Stimulated activated CD4-positive, alpha-beta T cell treated with anti-CD3 and anti-CD28 coated beads, TNF-alpha, amount 100 ng/mL, for 48 hours (primary cell): ENCODE measurements around the gene PEAK1.
"Not testable (repeated sequence)": the region's sequence is repeated elsewhere in the genome, so short reads cannot be mapped to it uniquely, and the experiment has no call there.

Experiments
- DNase-seq, 3 donors: peaks; one replicate each; pipeline ENCODE4 v3.0.0-alpha.2; 2020; ENCODE audit warnings: low read depth in 3 of 3

The PEAK1 gene

GRCh38 chr15:77181305-77182074, 238.4 kb downstream of the PEAK1 start:
- no peak for DNase-seq

DNA sequence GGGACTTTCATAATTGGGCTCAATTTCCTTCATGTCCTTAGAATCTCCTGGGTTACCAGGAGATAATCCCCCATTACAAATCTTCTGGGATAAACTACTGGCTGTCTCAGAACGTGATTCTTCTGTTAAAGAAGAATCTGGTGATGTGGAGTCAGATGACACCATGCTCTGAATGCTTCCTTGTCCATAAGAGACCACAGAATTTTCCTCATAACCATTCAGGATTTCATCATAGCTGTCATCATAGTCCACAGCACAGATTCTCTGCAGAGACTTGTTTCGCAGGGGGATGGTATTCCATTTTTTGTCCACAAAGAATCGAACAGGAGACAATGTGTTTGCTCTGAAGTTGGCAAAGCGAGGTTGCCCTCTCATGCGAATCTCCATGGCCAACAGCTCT, 239.1 kb downstream of the PEAK1 start:
- no peak for DNase-seq

DNA sequence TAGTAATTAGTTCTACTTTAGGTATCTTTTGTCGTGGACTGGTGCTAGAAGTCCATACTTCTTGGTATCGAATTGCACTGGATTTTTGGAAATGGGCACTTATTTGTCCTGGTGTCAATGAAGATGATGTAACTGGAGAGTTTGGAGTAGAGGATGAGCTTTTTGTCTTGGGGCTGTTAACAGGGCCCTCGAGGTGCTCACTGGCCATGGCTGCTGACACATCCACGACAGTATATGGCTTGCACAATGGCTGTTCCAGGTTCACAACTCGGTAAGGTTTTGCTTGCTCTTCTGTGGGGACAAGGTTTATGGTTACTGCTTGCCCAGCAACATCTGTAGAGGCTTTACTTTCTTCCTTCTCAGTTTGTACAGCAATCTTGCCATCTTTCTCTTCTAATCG, 239.6 kb downstream of the PEAK1 start:
- DNase-seq, result no peak

DNA sequence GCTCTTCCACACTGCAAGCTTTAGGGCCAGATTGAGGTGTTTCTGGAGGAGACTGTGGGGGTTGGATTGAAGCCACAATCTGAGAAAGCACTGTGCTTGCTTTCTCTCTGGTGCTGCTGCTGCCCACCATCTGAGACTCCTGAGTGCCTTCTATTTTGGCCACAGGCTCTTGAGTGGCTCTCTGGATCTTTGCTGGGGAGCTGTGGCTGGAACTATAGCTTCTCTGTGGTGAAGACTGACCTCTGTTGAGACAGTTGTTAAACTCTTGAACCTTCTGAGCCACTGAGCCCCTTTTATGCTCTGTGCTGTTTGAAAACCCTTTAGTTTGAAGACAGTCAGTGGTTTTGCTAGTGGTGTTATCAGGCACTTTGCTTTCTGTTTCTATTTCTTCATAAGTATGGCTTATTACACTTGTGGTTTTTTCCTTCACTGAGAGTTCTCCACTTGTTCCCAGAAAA, 240.3 kb downstream of the PEAK1 start:
- DNase-seq, result no peak

- DNase-seq, result no peak
Measured at GRCh38 chr15:77178411-77178810, 241.5 kb downstream of the PEAK1 start.

DNA sequence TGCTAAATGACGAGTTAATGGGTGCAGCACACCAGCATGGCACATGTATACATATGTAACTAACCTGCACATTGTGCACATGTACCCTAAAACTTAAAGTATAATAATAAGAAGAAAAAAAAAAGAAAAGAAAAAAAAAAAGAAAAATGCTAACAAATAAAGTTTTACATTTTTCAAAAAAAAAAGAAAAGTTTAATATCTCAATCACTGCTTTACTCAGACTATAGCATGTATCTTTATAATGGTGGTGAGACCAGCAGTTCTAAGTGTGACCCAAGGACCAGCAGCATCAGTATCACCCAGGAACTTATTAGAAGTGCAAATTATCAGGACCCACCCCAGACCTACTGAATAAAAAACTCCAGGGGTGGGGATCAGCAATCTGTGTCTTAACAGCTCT, 243.8 kb downstream of the PEAK1 start:
- not testable (repeated sequence) for DNase-seq

GRCh38 chr15:77173487-77173886, 246.4 kb downstream of the PEAK1 start:
- DNase-seq, result no peak

DNA sequence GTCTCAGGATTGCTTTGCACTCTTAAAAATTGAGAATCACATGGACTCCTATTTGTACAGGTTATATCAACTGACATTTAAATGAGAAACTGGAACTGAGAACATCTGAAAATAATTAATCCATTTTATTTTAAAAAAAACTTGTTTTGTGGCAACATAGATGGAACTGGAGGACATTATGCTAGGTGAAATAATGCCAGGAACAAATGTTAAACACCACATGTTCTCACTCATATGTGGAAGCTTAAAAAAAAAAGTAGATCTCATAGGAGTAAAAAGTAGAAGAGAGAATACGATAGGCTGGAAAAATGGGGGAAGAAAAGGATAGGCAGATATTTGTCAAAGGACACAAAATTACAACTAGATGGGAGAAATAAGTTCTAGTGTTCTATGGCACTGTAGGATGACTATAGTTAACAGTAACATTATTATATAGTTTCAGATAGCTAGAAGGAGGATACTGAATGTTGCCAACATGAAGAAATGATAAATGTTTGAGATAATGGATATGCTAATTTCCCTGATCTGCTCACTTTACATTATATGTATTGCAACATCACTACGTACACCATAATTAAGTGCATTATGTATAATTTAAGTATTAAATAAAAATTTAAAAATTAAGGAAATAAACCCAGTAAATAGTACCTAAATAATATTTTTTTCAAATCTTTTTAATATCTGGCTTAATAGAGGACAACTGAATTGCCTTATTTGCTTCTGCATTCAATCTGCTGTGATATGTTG, 248.5 kb downstream of the PEAK1 start:
- no peak for DNase-seq

GRCh38 chr15:77168616-77169015, 251.3 kb downstream of the PEAK1 start:
- no peak for DNase-seq

GRCh38 chr15:77168141-77168540, 251.8 kb downstream of the PEAK1 start:
- DNase-seq, result no peak

DNA sequence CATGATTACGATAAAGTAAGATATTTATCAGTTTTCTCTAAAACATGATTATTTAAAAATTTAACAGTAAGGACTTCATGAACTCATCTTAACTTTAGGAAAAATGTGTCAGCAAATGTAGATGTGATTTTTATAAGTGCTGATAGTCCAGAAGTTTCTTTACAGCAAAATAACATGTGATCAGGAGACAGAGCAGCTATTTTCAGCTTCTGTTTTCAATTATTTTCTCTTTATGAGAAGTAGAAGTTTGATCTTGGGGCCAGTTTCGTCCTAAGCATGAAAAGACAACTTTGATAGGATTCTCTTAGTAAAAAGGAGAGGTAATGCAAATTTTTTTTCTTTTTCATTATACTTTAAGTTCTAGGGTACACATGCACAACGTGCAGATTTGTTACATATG, 252.5 kb downstream of the PEAK1 start:
- DNase-seq, result no peak

GRCh38 chr15:77163781-77164384, 256.0 kb downstream of the PEAK1 start:
- no peak for DNase-seq

DNA sequence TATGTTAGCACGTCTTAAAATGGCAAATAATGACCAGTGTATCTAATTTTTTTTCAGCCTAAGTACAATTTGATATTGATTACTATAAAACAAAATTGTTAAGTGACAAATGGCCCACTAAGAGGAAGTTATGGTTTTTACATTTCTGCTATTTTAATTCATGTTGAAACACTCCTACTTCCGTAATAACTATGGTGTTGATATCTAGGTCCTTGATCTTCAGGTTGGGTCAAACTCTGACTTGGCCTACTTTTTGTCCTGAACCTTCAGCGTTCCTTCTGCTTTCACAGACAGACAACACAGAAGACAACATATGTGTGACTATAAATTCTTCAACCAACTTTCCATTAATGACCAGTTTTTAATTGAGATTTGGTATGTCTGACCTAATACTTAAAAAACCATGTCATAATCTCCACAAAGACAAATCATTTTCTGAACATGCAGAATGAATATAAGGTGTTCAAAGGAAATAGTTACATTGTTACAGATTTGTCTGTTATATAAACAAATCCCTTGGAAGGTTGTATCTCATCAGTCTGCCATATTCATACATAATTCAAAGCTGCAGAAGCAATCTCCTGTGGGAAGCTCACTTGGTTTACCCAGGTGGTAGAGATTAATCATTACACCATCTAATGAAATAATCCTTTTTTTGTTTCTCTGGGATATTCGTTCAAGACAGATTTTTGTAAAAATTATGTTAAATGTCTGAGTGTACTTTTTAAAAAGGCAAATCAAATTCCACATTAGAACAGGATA, 256.9 kb downstream of the PEAK1 start:
- no peak for DNase-seq

DNA sequence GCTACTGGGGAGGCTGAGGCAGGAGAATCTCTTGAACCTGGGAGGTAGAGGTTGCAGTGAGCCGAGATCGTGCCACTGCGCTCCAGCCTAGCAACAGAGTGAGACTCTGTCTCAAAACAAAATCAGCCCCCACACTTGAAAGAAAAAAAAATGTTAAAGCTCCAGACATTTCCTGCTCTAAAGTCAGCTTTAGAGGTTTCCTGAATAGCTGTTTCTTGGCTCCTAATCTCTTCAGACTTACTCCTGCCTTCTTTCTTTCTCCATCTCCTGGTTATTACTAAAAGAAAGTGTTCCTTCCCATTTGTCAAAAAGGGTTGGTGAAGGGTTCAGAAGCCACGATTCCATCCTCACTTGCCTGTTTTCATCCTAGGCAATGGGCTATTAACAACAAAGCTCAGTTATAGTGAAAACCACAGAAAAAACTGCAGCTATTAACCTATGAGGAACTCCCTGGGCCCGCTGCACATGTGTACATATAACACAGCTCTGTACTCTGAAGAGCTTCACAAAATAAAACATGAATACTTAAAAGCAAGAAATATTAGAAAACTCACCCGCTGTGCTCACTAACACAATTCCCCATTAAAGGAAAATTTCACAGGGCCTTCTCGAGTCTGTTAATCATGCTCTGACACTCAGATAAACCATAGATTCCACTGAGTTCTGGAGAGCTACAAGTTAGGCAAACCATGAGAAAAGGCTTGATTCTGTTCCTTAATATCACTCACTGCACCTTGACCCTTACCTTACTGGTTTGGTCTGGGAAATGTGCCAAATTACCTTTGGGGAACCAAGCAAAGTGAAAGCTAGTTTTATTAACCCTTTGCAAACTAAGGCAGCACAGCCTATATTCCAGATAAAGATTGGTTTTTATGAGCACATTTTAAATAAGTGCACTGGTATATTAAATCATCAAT, 259.1 kb downstream of the PEAK1 start:
- no peak for DNase-seq

DNA sequence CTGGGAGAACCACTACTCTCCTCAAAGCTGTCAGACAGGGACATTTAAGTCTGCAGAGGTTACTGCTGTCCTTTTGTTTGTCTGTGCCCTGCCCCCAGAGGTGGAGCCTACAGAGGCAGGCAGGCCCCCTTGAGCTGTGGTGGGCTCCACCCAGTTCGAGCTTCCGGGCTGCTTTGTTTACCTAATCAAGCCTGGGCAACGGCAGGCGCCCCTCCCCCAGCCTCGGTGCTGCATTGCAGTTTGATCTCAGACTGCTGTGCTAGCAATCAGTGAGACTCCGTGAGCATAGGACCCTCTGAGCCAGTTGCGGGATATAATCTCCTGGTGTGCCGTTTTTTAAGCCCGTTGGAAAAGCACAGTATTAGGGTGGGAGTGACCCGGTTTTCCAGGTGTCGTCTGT, 263.9 kb downstream of the PEAK1 start:
- DNase-seq, result not testable (repeated sequence)

DNA sequence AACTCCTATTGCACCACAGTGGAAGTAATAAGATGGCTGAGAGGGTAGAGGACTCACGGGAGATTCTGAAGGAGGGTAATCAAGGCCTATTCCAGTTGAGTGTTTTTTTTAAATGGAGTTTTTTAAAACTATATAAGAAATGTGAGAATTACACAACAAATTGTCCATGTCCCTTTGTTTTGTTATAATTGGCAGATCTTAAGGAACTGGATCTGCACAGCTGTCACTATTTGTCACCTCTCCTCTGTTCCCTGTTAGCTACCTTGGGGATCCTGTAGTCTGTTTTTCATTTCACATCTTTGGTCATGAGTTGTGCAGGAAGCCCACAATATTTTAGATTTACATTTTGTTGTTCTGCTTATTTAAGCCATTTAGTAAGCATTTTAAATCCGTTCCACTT, 271.7 kb downstream of the PEAK1 start:
- DNase-seq, result no peak

DNA sequence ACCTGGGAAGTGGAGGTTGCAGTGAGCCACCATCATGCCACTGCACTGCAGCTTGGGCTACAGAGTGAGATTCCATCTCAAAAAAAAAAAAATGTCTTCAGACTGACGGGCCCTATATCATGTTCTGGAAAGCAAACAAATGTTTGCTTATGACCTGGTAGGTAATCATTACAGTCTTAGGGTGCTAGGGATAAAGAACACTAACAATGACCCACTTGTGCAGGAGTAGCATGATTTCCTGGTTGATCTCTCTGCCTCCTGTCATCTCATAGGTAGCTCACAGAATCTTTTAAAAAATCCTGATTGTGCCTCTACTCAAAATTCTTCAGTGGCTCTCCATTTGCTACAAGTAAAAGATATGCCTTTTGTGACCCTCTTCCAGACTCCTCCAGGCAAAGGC, 274.5 kb downstream of the PEAK1 start:
- no peak for DNase-seq

DNA sequence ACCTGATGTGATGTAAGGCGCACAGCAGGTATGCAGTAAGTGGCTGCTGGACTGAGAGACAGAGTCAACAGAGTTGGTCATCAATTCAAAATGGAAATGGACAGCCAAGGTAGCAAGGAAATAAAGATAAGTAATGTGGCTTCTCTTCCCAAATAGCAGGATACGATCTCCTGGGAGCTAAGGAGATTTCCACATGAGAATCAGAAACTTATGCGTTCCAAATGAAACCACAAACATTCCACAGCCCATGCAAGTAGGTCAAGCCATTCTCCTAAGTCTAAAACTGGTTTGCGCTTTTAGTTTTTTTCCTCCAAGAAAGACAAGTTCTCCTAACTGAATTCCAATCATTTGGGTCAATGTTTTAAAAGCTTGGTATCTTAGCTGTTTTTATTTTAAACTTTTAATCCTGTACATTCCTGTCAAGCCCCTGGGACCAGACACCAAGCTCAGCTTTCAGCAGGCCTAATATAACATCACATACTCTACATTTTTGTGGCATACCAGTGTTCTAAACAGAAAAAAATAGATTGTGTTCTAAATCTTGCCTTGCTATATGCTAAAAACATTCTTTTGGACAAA, 275.3 kb downstream of the PEAK1 start:
- no peak for DNase-seq

- DNase-seq, result no peak
Measured at GRCh38 chr15:77144026-77144425, 275.9 kb downstream of the PEAK1 start.

- no peak for DNase-seq
Measured at GRCh38 chr15:77143616-77144015, 276.3 kb downstream of the PEAK1 start.

DNA sequence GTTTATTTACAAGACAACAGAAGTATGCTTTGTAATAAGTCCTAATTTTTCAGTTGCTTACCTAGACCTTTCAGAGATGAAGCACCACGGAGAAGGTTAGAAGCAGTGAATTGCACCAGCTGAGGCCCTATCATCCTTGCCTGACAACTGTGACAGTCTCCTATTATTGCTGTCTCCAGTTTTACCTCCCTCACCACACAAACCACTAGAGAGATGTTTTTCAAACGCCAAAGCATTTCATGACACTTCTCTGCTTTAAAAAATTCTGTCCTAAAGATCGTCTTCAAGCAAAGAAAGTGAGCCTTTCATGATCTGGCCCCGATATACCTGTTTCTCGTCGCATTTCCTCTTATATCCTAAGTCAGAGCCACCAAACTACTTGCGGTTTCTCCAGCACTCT, 276.7 kb downstream of the PEAK1 start:
- DNase-seq, result no peak
